Measurements from ENCODE around the gene SDF4.
"Not testable (repeated sequence)": the region's sequence is repeated elsewhere in the genome, so short reads cannot be mapped to it uniquely, and the experiment has no call there.

Gene SDF4

DNA sequence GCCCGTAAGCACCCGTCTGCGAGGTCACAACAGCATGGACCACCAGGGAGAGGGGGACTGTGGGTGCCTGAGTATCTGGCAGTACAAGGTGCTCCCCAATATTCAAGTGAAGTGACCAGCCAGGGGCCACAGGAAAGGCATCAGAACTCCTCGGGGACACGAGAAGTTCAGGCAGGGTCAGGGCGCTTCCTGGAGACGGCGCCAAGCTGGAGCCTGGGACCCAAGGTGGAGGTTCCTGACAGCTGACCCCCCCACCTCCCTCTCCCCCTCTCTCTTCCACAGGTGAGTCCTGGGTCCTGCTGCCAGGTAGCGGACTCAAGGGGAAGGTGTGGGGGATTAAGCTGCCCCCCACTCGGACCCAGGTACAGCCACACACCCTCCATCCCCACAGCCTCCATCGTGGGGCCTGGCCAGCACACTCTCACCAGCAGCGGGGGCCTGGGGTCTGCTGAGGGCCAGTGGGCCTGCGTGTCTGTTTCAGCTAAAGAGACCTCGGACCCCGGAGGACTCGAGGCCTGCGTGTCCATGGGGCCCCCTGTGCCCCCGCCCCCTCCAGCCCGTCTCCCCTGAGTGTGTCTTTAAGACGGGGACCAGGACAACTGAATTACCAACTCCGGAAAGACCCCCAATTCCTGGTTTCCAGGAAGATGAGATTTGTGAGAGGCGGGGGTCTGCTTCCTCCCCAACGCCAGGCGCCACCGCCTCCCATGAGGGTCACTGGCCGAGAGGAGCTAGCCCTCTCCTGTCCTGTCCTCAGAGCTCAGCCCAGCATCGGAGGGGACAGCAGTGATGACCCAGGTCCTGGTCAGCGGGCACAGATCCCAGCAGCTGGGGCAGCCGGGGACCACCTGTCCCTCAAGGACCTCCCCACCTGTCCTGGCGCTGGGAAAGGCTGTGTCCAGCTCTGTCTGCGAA lies 31.6 kb downstream of the SDF4 start:
- DNase-seq (ENCODE audit: low read depth in 3 of 3, low spot score in 1 of 3) = no peak

- no peak for DNase-seq (ENCODE audit: low read depth in 3 of 3, low spot score in 1 of 3)
Measured at GRCh38 chr1:1199141-1199960, 32.5 kb downstream of the SDF4 start.

DNA sequence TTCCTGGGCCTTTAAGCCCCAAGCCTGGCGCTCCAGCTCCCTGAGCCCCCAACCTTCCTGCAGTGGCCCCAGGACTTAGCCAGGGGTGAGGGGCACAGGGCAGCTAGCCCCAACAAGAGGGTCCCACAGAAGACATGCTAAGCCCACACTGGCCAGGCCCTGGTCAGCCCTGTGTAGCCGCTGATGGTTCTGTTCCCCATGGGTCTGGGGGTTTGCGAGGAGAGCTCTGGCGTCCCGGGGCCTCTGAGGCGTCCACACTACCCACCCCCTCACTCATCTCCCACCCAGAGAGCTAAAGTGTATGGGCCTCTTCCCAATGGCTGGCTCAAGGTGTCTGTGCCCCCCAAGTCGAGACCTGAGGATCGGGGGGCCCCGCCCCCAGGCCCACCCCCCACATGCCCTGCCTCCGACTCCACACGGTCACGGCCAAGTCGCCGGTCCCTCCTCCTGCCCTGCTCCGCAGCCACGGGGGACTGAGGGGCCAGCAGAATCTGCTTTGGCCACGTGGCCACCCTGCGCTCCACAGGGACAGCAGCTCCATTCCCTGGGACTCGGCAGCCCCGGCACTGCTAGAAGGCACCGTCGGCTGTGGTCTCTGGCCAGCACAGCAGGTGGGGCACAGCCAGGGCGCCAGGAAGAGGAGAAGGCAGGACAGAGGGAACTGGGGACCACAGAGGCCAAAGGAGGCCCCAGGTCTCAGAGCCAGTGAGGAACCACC lies 33.2 kb downstream of the SDF4 start:
- no peak for DNase-seq (ENCODE audit: low read depth in 3 of 3, low spot score in 1 of 3)

DNA sequence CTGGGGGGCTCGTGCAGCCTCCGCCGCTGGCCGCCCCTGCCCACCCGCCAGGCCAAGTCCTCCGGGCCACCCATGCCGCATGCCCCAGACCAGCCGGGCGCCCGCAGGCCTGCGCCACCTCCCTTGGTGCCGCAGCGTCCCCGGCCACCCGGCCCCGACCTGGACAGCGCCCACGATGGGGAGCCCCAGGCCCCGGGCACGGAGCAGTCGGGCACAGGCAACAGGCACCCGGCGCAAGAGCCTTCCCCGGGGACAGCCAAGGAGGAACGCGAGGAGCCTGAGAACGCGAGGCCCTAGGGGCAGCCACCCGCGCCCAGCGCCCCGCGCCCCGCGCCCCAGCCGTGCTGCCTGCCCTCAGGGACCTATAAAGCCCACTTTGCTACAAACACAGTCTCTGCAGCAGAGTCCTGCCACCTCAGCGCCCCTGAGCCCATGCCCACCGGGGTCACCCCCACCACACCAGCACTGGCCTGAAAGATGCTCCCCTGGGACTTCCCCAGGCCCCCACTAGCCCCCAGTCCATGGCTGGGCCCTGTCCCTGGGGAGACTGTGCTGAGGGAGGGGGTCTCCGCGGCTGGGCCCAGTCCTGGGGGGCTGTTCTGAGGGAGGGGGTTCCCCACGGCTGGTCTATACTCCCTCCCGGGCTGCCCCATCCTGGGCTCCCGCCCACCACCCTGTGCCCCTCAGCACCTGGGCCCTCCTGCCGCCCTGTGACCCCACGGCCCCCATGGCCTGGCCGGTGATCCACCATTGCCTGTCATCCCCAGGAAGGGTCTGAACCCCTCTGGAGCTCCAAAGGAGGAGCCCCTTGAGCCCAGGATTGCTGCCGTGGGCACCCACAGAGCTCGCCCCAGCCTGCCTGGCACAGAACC lies 34.0 kb downstream of the SDF4 start:
- no peak for DNase-seq (ENCODE audit: low read depth in 3 of 3, low spot score in 1 of 3)

- no peak for DNase-seq (ENCODE audit: low read depth in 3 of 3, low spot score in 1 of 3)
Measured at GRCh38 chr1:1197188-1197500, 34.7 kb downstream of the SDF4 start.

GRCh38 chr1:1196431-1197187 lies 35.2 kb downstream of the SDF4 start:
- DNase-seq (ENCODE audit: low read depth in 3 of 3, low spot score in 1 of 3) = no peak

GRCh38 chr1:1195726-1196125 lies 36.1 kb downstream of the SDF4 start:
- not testable (repeated sequence) for DNase-seq (ENCODE audit: low read depth in 3 of 3, low spot score in 1 of 3)

- DNase-seq (ENCODE audit: low read depth in 3 of 3, low spot score in 1 of 3) = no peak
Measured at GRCh38 chr1:1194723-1195122, 37.1 kb downstream of the SDF4 start.

DNA sequence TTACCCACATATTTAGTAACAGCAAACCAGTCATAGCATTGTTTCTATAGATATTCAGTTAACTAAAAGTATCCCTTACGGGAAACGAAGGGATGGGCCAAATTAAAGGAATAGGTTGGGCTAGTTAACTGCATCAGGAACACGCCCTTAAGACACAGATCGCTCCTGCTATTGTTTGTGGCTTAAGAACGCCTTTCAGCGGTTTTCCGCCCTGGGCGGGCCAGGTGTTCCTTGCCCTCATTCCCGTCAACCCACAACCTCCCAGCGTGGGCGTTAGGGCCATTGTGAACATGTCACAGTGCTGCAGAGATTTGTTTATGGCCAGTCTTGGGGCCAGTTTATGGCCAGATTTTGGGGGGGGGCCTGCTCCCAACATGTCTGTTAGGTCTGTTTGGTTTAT lies 40.1 kb downstream of the SDF4 start:
- DNase-seq (ENCODE audit: low read depth in 3 of 3, low spot score in 1 of 3) = no peak

DNA sequence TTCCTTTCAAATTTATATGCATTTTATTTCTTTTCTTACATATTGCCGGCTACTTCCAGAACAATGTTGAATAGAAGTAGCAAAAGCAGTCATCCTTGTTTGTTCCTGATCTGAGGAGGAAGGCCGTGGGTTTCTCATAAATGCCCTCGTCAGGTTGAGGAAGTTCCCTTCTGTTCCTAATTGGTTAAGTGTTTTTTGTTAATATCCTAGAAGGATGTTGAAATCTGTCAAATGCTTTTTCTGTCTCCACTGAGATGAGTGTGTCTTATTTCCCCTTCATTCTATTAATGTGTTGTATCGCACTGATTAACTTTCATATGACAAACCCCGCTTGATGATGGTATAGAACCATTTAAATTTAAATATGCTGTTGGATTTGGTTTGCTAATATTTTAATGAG lies 42.7 kb downstream of the SDF4 start:
- no peak for DNase-seq (ENCODE audit: low read depth in 3 of 3, low spot score in 1 of 3)

GRCh38 chr1:1187938-1188337 lies 43.9 kb downstream of the SDF4 start:
- no peak for DNase-seq (ENCODE audit: low read depth in 3 of 3, low spot score in 1 of 3)

- no peak for DNase-seq (ENCODE audit: low read depth in 3 of 3, low spot score in 1 of 3)
Measured at GRCh38 chr1:1185101-1185765, 46.6 kb downstream of the SDF4 start.

DNA sequence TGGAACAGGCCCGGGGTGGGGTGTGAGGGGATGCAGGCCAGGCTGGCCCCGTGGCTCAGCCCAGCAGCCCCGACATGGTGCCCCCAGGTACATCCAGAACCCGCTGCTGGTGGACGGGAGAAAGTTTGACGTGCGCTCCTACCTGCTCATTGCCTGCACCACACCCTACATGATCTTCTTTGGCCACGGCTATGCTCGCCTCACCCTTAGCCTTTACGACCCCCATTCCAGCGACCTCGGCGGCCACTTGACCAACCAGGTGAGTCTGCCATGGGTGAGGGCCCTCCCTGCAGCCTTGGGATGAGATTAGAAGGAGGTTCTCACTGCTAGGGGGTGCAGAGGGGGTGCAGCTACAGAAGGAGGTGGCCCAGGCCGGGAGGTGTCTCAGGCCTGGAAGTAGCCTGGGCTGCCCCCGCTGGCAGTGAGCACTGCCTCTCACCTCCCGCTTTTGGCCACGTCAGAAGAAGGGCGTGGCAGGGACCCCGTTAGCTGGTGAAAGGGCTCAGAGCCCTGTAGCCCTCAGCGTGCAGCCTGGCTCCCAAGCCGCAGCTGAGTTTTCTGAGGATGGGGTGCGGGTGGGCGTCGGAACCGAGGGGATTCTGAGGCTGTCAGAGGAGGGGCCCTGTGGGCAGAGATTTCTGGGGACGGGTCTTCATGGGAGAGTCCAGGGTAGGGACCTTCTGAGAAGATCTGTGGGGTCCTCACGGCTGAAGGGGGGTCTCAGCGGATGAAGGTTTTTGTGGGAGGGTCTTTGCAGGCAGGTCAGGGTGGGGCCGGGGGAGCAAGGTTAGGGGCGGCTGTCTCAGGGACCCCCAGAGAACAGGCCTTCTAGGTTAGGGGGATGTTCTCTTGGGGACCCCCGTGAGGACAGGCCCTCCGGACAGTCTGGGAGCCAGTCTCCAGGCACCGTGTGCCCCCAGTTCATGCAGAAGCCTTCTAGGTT lies 47.7 kb downstream of the SDF4 start:
- no peak for DNase-seq (ENCODE audit: low read depth in 3 of 3, low spot score in 1 of 3)

DNA sequence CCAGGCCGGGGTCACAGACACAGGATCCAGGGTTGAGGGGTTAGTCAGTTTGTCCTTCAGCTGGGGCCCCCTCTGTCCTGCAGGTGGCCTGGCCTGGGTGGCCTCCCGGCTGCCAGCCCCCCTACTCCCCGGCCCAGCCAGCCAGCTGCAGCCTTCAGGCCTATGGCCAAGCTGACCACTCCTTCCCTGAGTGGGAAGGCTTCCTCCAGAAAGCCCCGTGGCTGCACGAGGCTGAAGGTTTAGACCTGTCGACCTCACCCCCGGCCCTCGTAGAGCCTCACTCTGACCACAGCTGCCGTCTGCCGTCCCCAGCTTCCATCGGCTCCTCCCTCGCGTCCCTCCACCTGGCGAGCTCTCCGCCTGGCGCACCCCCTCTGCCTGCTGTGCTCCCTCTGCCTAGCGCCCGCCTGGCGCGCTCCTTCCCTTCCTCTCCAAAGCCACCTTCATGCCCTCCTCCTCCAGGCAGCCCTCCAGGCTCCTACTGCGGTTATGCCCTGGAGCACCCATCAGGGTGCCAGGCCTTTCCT lies 48.5 kb downstream of the SDF4 start:
- no peak for DNase-seq (ENCODE audit: low read depth in 3 of 3, low spot score in 1 of 3)

GRCh38 chr1:1182491-1183220 lies 49.1 kb downstream of the SDF4 start:
- DNase-seq (ENCODE audit: low read depth in 3 of 3, low spot score in 1 of 3) = no peak

DNA sequence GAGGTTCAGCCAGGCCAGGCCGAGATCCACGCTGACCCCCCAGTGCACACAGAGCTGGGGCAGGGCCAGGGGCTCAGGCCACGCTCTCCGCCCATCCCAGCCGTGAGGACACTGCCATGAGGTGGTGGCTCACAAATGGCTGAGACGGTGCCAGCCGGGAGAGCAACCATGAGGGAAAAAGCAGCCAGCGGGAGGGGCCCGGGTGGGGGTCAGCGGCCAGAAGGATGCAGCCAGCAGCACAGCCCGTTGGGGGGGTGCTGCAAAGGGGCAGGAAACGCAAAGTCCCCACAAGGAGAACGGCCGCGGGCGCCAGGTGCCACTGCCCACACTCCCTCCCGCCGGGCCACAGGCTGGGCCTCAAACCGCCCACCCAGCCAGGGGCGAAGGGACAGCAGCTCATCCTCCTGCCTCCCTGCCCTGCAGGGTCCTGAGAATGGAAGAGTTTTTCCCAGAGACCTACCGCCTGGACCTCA lies 49.8 kb downstream of the SDF4 start:
- DNase-seq (ENCODE audit: low read depth in 3 of 3, low spot score in 1 of 3) = no peak

All from stimulated activated CD4-positive, alpha-beta T cell treated with anti-CD3 and anti-CD28 coated beads, TNF-alpha, amount 100 ng/mL, for 1 hour (primary cell).